Fibroblast of lung (primary cell): Measurements from ENCODE around the gene PRMT7. TPM values are rescaled to one million over a fixed set of nuclear protein-coding genes. Genes with fewer than 3 reads are reported as not detected.

ENCODE experiments used
- DNase-seq, 2 donors: peaks; one replicate each; pipeline versions ENCODE4 v3.0.0 to v3.0.0-alpha.2; 2010; ENCODE audit warnings: low read depth in 2 of 2
- H2AFZ ChIP-seq: 2 replicates; pipeline ENCODE4 v1.5.1; 2012; ENCODE audit warnings: low read length, control low read depth, inconsistent platforms
- H3K27ac ChIP-seq: 2 replicates; pipeline ENCODE4 v1.5.1; 2011; ENCODE audit warnings: low read length, control low read depth; ENCODE audit not compliant: insufficient read depth
- H3K27me3 ChIP-seq: 2 replicates; pipeline ENCODE4 v1.5.1; 2011; ENCODE audit warnings: mild to moderate bottlenecking, low read length; ENCODE audit not compliant: control insufficient read depth, insufficient read depth
- H3K36me3 ChIP-seq: 2 replicates; pipeline ENCODE4 v1.5.1; 2011; ENCODE audit warnings: low read length; ENCODE audit not compliant: control insufficient read depth, insufficient read depth
- H3K4me1 ChIP-seq: 2 replicates; pipeline ENCODE4 v1.5.1; 2011; ENCODE audit warnings: low read length; ENCODE audit not compliant: control insufficient read depth, insufficient read depth; ENCODE audit errors: extremely low read depth
- H3K4me2 ChIP-seq: 2 replicates; pipeline ENCODE4 v1.5.1; 2011; ENCODE audit warnings: low read length, control low read depth; ENCODE audit not compliant: insufficient read depth; ENCODE audit errors: extremely low read depth
- H3K4me3 ChIP-seq, 4 experiments: fragments of 200-600 bp in 1 of 4; sonication (generic) in 1 of 4; replicated peaks in 1 of 4; 2 replicates each; pipeline ENCODE4 v1.5.1; 2011 to 2016; ENCODE audit warnings: low read length in 4 of 4, low read depth in 3 of 4, mild to moderate bottlenecking in 3 of 4, control low read depth in 2 of 4, inconsistent platforms in 1 of 4, mixed read lengths in 1 of 4; ENCODE audit not compliant: insufficient read depth in 1 of 4; ENCODE audit errors: control extremely low read depth in 1 of 4
- H3K79me2 ChIP-seq: 2 replicates; pipeline ENCODE4 v1.5.1; 2012; ENCODE audit warnings: mild to moderate bottlenecking, low read length, inconsistent platforms; ENCODE audit not compliant: control insufficient read depth, insufficient read depth
- H3K9ac ChIP-seq: 2 replicates; pipeline ENCODE4 v1.5.1; 2011; ENCODE audit warnings: mild to moderate bottlenecking, low read length, control low read depth; ENCODE audit not compliant: insufficient read depth
- H3K9me3 ChIP-seq: 2 replicates; pipeline ENCODE4 v1.5.1; 2012; ENCODE audit warnings: low read depth, low read length; ENCODE audit not compliant: control insufficient read depth, insufficient read depth
- H4K20me1 ChIP-seq: 2 replicates; pipeline ENCODE4 v1.5.1; 2011; ENCODE audit warnings: low read length; ENCODE audit not compliant: control insufficient read depth, insufficient read depth; ENCODE audit errors: extremely low read depth
- CTCF ChIP-seq, 2 donors: IDR thresholded peaks in 1 of 2; conservative IDR thresholded peaks in 1 of 2; 1 replicate in 1 of 2; 2 replicates in 1 of 2; pipeline ENCODE4 v1.5.1; 2011 to 2012; ENCODE audit warnings: low read length in 2 of 2, control low read depth in 1 of 2, inconsistent platforms in 1 of 2, low read depth in 1 of 2, mild to moderate bottlenecking in 1 of 2
- EZH2 ChIP-seq: IDR thresholded peaks from 2 replicates; pipeline ENCODE4 v1.5.1; 2012; ENCODE audit warnings: low read length, control low read depth, mild to moderate bottlenecking; ENCODE audit errors: missing control alignments
- polyA plus RNA-seq, 2 donors: library from polyadenylated mRNA; depleted of rRNA in 1 of 2; stranded (reverse) in 1 of 2; unstranded in 1 of 2; fragments of >200 nt; gene quantifications; 2 replicates each; pipeline ENCODE4 v1.2.1, GENCODE V29; 2011 to 2012; ENCODE audit warnings: missing spikeins in 1 of 2
- total RNA-seq: library from RNA; depleted of rRNA; stranded (reverse); fragments of >200 nt; gene quantifications from 2 replicates; pipeline ENCODE4 v1.2.1, GENCODE V29; 2014

PRMT7 gene
- total and polyA plus RNA-seq, 2 donors (not counting 1 experiment from before 2014, with no cell fraction given): 24.0 to 39.3 TPM

DNA sequence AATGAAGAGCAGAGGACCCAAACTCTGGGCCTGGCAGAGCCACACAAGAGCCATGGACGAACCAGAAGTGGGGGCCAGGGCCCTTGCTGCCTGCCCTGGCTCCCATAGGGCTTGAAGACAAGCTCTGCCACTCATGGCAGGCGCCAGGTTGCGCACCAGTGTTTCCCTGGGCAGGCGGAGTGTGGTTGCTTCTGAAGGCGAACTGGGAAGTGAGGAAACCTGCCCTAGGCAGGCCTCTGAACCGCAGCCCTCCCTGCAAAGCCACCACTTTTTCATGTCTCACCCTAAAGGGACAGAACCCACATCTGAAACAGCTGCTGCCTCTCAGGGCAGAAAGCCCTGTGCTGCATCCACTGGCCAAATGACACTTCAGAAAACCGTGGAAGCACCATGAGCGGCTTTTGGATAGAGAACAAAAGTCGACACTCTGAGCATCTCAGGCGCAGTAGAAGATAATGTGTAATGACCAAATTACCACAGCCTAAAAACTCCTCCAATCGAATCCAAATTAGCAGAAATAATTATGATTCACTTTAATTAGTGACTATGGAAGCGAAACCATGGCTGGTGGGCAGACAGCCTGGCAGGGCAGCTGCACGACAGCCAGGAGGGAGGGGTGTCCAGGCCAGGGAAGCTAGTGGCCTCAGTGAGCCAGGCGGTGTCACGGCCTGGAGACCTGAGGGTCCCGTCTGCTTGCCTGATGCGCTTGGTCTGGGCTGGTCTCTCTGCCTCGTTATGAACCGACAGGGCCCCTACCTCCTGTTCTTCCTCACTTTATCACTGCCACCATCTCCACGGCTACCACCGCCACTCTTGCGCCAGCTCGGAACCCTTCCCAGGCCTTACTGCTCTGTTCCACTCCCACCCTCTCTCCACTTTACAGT, 59.1 kb downstream of the PRMT7 start:
- Histone ChIP-seq H3K36me3 (no peaks in the 10 kb centered on the region), H3K9ac (no peak overlapping the region), H3K4me1 (no peaks in the 10 kb centered on the region), H3K79me2 (no peaks in the 10 kb centered on the region), H2AFZ (no peak overlapping the region), H3K4me3 (no peak overlapping the region), H4K20me1 (no peaks in the 10 kb centered on the region), H3K27me3 (no peaks in the 10 kb centered on the region), H3K9me3 (no peaks in the 10 kb centered on the region), H3K27ac (no peak overlapping the region), H3K4me2 (no peak overlapping the region)
- no peak for TF ChIP-seq CTCF (conservative IDR thresholded peaks at IDR 0.05 in 1 of 2, IDR thresholded peaks at IDR 0.05 in 1 of 2; ENCODE audit: low read depth in 1 of 2, low read length in 2 of 2)
- no peak for TF ChIP-seq EZH2
- DNase-seq: no peak

DNA sequence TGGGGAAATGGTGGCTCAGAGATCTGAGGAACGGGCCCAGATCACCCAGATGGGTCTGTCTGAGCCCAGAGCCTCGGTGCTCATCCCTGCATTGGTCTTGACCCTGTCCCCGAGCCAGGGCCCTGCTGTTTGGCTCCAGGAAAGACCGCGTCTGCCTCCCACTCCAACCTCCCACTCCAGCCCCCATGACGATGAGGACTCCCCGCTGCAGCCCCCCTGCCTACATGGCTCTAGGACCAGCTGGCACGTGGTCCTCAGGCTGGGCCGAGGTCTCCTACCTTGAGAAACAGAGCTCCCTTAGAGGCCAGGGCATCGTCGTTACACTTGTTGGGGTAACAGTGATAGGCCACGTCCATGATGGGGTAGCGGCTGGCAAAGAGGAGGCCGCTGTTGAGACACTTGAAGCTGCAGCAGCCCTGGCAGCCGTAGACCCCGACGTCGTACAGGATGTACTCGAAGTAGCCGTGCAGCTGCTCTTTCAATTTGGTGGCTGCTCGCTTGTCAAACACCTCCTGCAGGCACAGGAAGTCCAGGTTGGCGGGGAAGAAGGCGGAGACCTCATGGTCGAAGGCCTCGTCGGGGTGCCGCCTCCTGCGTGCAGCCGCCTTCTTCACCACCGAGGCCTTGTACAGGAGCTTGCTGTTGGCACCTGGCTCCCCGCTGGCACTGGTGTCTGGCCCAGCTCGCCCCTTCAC, 59.9 kb downstream of the PRMT7 start:
- no peak for DNase-seq
- H3K79me2 ChIP-seq: no peaks in the 10 kb centered on the region
- no peaks in the 10 kb centered on the region for H4K20me1 ChIP-seq
- no peaks in the 10 kb centered on the region for H3K27me3 ChIP-seq
- TF ChIP-seq CTCF (conservative IDR thresholded peaks at IDR 0.05 in 1 of 2, IDR thresholded peaks at IDR 0.05 in 1 of 2; ENCODE audit: low read depth in 1 of 2, low read length in 2 of 2) (no peak), EZH2 (no peak)
- no peaks in the 10 kb centered on the region for H3K4me1 ChIP-seq
- no peak overlapping the region for H3K4me3 ChIP-seq
- H2AFZ ChIP-seq: no peak overlapping the region
- H3K36me3 ChIP-seq: no peaks in the 10 kb centered on the region
- no peak overlapping the region for H3K4me2 ChIP-seq
- no peak overlapping the region for H3K27ac ChIP-seq
- no peaks in the 10 kb centered on the region for H3K9me3 ChIP-seq
- no peak overlapping the region for H3K9ac ChIP-seq

DNA sequence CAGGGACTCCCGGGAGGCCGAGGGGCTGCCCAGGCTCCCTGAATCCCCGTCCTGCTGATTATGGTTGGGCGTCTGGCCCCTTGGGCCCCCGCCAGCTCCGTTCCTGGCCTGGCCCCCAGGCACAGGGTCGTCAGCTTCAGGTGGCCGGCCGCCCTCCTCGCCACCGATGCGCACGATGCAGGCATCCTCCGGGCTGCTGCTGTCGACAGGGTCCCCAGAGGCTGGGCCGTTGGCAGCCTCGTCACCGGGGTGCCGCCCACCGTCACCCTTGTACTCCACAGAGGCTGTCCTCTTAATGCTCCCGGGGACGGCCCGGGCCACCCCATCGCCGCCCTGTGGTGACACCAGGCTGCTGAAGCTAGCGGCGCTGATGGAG, 60.4 kb downstream of the PRMT7 start:
- no peaks in the 10 kb centered on the region for H4K20me1 ChIP-seq
- H3K4me3 ChIP-seq: no peak overlapping the region
- no peaks in the 10 kb centered on the region for H3K79me2 ChIP-seq
- H3K9me3 ChIP-seq: no peaks in the 10 kb centered on the region
- no peaks in the 10 kb centered on the region for H3K27me3 ChIP-seq
- H3K27ac ChIP-seq: no peak overlapping the region
- H3K4me2 ChIP-seq: no peak overlapping the region
- H3K4me1 ChIP-seq: no peaks in the 10 kb centered on the region
- H3K9ac ChIP-seq: no peak overlapping the region
- DNase-seq: no peak
- H3K36me3 ChIP-seq: no peaks in the 10 kb centered on the region
- no peak overlapping the region for H2AFZ ChIP-seq
- TF ChIP-seq CTCF (conservative IDR thresholded peaks at IDR 0.05 in 1 of 2, IDR thresholded peaks at IDR 0.05 in 1 of 2; ENCODE audit: low read depth in 1 of 2, low read length in 2 of 2) (no peak), EZH2 (no peak)
